SK-N-MC (cell line): ENCODE measurements around the gene PLA2G1B.

Source experiments
- EZH2 ChIP-seq: fragments of 200-600 bp; sonication (generic); IDR thresholded peaks from one replicate; pipeline ENCODE4 v1.6.1; 2017; ENCODE audit warnings: antibody characterized with exemption
- POLR2AphosphoS5 ChIP-seq: IDR thresholded peaks from 2 replicates; pipeline ENCODE4 v1.6.1; 2012; ENCODE audit warnings: mild to moderate bottlenecking, low read depth, low read length, borderline replicate concordance

GRCh38 chr12:120276734-120277133, 50.8 kb downstream of the PLA2G1B start:
- TF ChIP-seq EZH2 (no peak), POLR2AphosphoS5 (no peak)
